GM23338 (cell line): Measurements from ENCODE around the gene KRTAP10-10. TPM values are rescaled to one million over a fixed set of nuclear protein-coding genes. Genes with fewer than 3 reads are reported as not detected.

ENCODE experiments used
- ATAC-seq: fragments of 200-7000 bp; cut with Tn5 transposase; 3 replicates; pipeline ENCODE4 v1.9.1; 2020
- DNase-seq: peaks from one replicate; pipeline ENCODE4 v3.0.0-alpha.2; 2015; ENCODE audit warnings: low spot score
- H2AFZ ChIP-seq: fragments of 200-600 bp; sonication (generic); 2 replicates; pipeline ENCODE4 v1.8.0; 2016; ENCODE audit warnings: antibody characterized with exemption, mild to moderate bottlenecking, moderate library complexity
- H3F3A ChIP-seq: fragments of 200-600 bp; sonication (generic); replicated peaks from 2 replicates; pipeline ENCODE4 v1.8.0; 2017; ENCODE audit warnings: antibody characterized with exemption, mixed run types, low read depth
- H3K27ac ChIP-seq: fragments of 200-600 bp; sonication (generic); 2 replicates; pipeline ENCODE4 v1.6.1; 2016; ENCODE audit warnings: low read depth
- H3K27me3 ChIP-seq: fragments of 200-600 bp; sonication (generic); 2 replicates; pipeline ENCODE4 v1.8.0; 2016; ENCODE audit warnings: mild to moderate bottlenecking, mixed run types, moderate library complexity; ENCODE audit not compliant: insufficient read depth
- H3K36me3 ChIP-seq: fragments of 200-600 bp; sonication (generic); 2 replicates; pipeline ENCODE4 v1.8.0; 2016; ENCODE audit warnings: mild to moderate bottlenecking; ENCODE audit not compliant: insufficient read depth
- H3K4me1 ChIP-seq: fragments of 200-600 bp; sonication (generic); 2 replicates; pipeline ENCODE4 v1.8.0; 2016; ENCODE audit warnings: mild to moderate bottlenecking, moderate library complexity; ENCODE audit not compliant: insufficient read depth
- H3K4me2 ChIP-seq: fragments of 200-600 bp; sonication (generic); 2 replicates; pipeline ENCODE4 v1.7.1; 2017; ENCODE audit warnings: mixed run types
- H3K4me3 ChIP-seq: fragments of 200-600 bp; sonication (generic); 2 replicates; pipeline ENCODE4 v1.6.1; 2016; ENCODE audit warnings: mixed run types
- H3K79me2 ChIP-seq: fragments of 200-600 bp; sonication (generic); replicated peaks from 2 replicates; pipeline ENCODE4 v1.8.0; 2017; ENCODE audit warnings: mild to moderate bottlenecking; ENCODE audit not compliant: insufficient read depth
- H3K9me2 ChIP-seq: fragments of 200-600 bp; sonication (generic); 2 replicates; pipeline ENCODE4 v1.8.0; 2017; ENCODE audit not compliant: insufficient read depth
- H4K20me1 ChIP-seq: fragments of 200-600 bp; sonication (generic); replicated peaks from 2 replicates; pipeline ENCODE4 v1.8.0; 2017; ENCODE audit warnings: mild to moderate bottlenecking; ENCODE audit not compliant: insufficient read depth
- H3K27ac Mint-ChIP-seq: 2 replicates; pipeline ENCODE4 v1.8.0; 2020; ENCODE audit warnings: inconsistent platforms, mild to moderate bottlenecking, moderate library complexity, mixed read lengths
- H3K27me3 Mint-ChIP-seq: 3 replicates; pipeline ENCODE4 v1.8.0; 2022; ENCODE audit warnings: low read depth, mild to moderate bottlenecking, moderate library complexity, mixed read lengths, inconsistent platforms; ENCODE audit not compliant: insufficient read depth, poor library complexity
- H3K36me3 Mint-ChIP-seq: 3 replicates; pipeline ENCODE4 v1.8.0; 2021; ENCODE audit warnings: low read depth, mild to moderate bottlenecking, inconsistent platforms, moderate library complexity, mixed read lengths
- H3K4me1 Mint-ChIP-seq: 3 replicates; pipeline ENCODE4 v1.8.0; 2020; ENCODE audit warnings: mild to moderate bottlenecking, inconsistent platforms, mixed read lengths
- H3K4me3 Mint-ChIP-seq: 3 replicates; pipeline ENCODE4 v1.8.0; 2021; ENCODE audit warnings: moderate library complexity, mild to moderate bottlenecking, inconsistent platforms, mixed read lengths
- H3K9me3 Mint-ChIP-seq: 3 replicates; pipeline ENCODE4 v1.8.0; 2020; ENCODE audit warnings: moderate library complexity, mild to moderate bottlenecking, inconsistent platforms, mixed read lengths
- CREB1 ChIP-seq: fragments of 250-450 bp; sonication (Bioruptor Pico); IDR thresholded peaks from 2 replicates; pipeline ENCODE4 v1.5.0; 2020; ENCODE audit warnings: low read depth, mild to moderate bottlenecking, moderate library complexity
- CTCF ChIP-seq, 2 experiments: fragments of 200-600 bp in 1 of 2; sonication (generic) in 1 of 2; conservative IDR thresholded peaks; 2 replicates each; pipeline versions ENCODE4 v1.5.1 to v1.6.1; 2016 to 2017; ENCODE audit warnings: antibody characterized with exemption in 2 of 2, low read depth in 2 of 2, mild to moderate bottlenecking in 2 of 2, moderate library complexity in 1 of 2
- EZH2 ChIP-seq: fragments of 200-600 bp; sonication (generic); IDR thresholded peaks from one replicate; pipeline ENCODE4 v1.8.0; 2017; ENCODE audit warnings: antibody characterized with exemption, mild to moderate bottlenecking, low read depth; ENCODE audit not compliant: unreplicated experiment
- EZH2phosphoT487 ChIP-seq: fragments of 200-600 bp; sonication (generic); IDR thresholded peaks from one replicate; pipeline ENCODE4 v1.8.1; 2018; ENCODE audit warnings: antibody characterized with exemption; ENCODE audit not compliant: unreplicated experiment
- JUNB ChIP-seq: IDR thresholded peaks from one replicate; pipeline ENCODE4 v1.6.1; 2016; ENCODE audit warnings: antibody characterized with exemption; ENCODE audit not compliant: unreplicated experiment
- NANOG ChIP-seq: IDR thresholded peaks from 2 replicates; pipeline ENCODE4 v1.6.1; 2016; ENCODE audit warnings: antibody characterized with exemption, borderline replicate concordance
- POLR2AphosphoS5 ChIP-seq: IDR thresholded peaks from 2 replicates; pipeline ENCODE4 v1.6.1; 2016; ENCODE audit warnings: antibody characterized with exemption, low read depth
- REST ChIP-seq: IDR thresholded peaks from one replicate; pipeline ENCODE4 v1.6.1; 2018; ENCODE audit warnings: antibody characterized with exemption; ENCODE audit not compliant: unreplicated experiment
- STAT1 ChIP-seq: IDR thresholded peaks from one replicate; pipeline ENCODE4 v1.6.1; 2016; ENCODE audit warnings: antibody characterized with exemption; ENCODE audit not compliant: unreplicated experiment
- ZNF114 ChIP-seq: fragments of 250-450 bp; sonication (Bioruptor Pico); IDR thresholded peaks from 2 replicates; pipeline ENCODE4 v1.5.0; 2020; ENCODE audit warnings: mild to moderate bottlenecking, moderate library complexity
- ZNF331 ChIP-seq: fragments of 250-450 bp; sonication (Bioruptor Pico); IDR thresholded peaks from 2 replicates; pipeline ENCODE4 v1.5.0; 2020; ENCODE audit warnings: low read depth, mild to moderate bottlenecking, moderate library complexity
- ZNF462 ChIP-seq: fragments of 250-450 bp; sonication (Bioruptor Pico); IDR thresholded peaks from 2 replicates; pipeline ENCODE4 v1.5.0; 2020; ENCODE audit warnings: mild to moderate bottlenecking, moderate library complexity
- polyA plus RNA-seq: library from polyadenylated mRNA; unstranded; fragments of >200 nt; fragmentation: Nextera tagmentation; extraction: Ambion mirVana; gene quantifications from 2 replicates; pipeline ENCODE4 v1.2.1, GENCODE V29; 2016
- total RNA-seq: library from RNA; depleted of rRNA; stranded (reverse); fragments of >200 nt; shearing (Covaris generic); gene quantifications from 2 replicates; pipeline ENCODE4 v1.2.3, GENCODE V29; 2014

Gene KRTAP10-10
- total and polyA plus RNA-seq, 2 experiments from 2014 or later = not detected

- Histone ChIP-seq H3K4me1 (peaks cover 17% of the 10 kb centered on the region), H3K79me2 (no peaks in the 10 kb centered on the region), H3F3A (no peaks in the 10 kb centered on the region), H3K27ac (no peak within 1 kb of the TSS), H3K4me2 (no peak within 1 kb of the TSS), H4K20me1 (no peaks in the 10 kb centered on the region), H2AFZ (no peak within 1 kb of the TSS), H3K4me3 (no peak within 1 kb of the TSS), H3K9me2 (no peaks in the 10 kb centered on the region), H3K27me3 (no peaks in the 10 kb centered on the region), H3K36me3 (no peaks in the 10 kb centered on the region)
- H3K4me3 Mint-ChIP-seq = no peak within 1 kb of the TSS
- ATAC-seq (no peak), DNase-seq (no peak)
- peaks cover 14% of the 10 kb centered on the region for H3K4me1 Mint-ChIP-seq
- H3K36me3 Mint-ChIP-seq = peaks cover 9% of the 10 kb centered on the region; the same call in 2 of the 3 replicates
- H3K27ac Mint-ChIP-seq = no peak within 1 kb of the TSS
- TF ChIP-seq CREB1 (CRISPR knock-in tag) (no peak), ZNF114 (CRISPR knock-in tag) (no peak), NANOG (no peak), REST (no peak), ZNF331 (no peak), EZH2phosphoT487 (no peak), EZH2 (no peak), CTCF (conservative IDR thresholded peaks at IDR 0.05; ENCODE audit: low read depth in 2 of 2) (no peak), JUNB (no peak), STAT1 (no peak), ZNF462 (CRISPR knock-in tag) (no peak), POLR2AphosphoS5 (no peak)
- H3K9me3 Mint-ChIP-seq = peaks cover 18% of the 10 kb centered on the region
- peaks cover 16% of the 10 kb centered on the region for H3K27me3 Mint-ChIP-seq
Measured at GRCh38 chr21:44654576-44655175, 17.5 kb downstream of the KRTAP10-10 start, which contains the start of gene KRTAP12-4. Gene KRTAP12-4, minus strand, starts transcription at chr21:44654659. Its CDS starts 45 bp downstream, at chr21:44654614.
